GM23338 (cell line): ENCODE data around the gene NME3. TPM values are rescaled to one million over a fixed set of nuclear protein-coding genes. Genes with fewer than 3 reads are reported as not detected.

Experiments used
- ATAC-seq: fragments of 200-7000 bp; cut with Tn5 transposase; 3 replicates; pipeline ENCODE4 v1.9.1; 2020
- DNase-seq: peaks from one replicate; pipeline ENCODE4 v3.0.0-alpha.2; 2015; ENCODE audit warnings: low spot score
- H2AFZ ChIP-seq: fragments of 200-600 bp; sonication (generic); 2 replicates; pipeline ENCODE4 v1.8.0; 2016; ENCODE audit warnings: antibody characterized with exemption, mild to moderate bottlenecking, moderate library complexity
- H3F3A ChIP-seq: fragments of 200-600 bp; sonication (generic); replicated peaks from 2 replicates; pipeline ENCODE4 v1.8.0; 2017; ENCODE audit warnings: antibody characterized with exemption, mixed run types, low read depth
- H3K27ac ChIP-seq: fragments of 200-600 bp; sonication (generic); 2 replicates; pipeline ENCODE4 v1.6.1; 2016; ENCODE audit warnings: low read depth
- H3K27me3 ChIP-seq: fragments of 200-600 bp; sonication (generic); 2 replicates; pipeline ENCODE4 v1.8.0; 2016; ENCODE audit warnings: mild to moderate bottlenecking, mixed run types, moderate library complexity; ENCODE audit not compliant: insufficient read depth
- H3K36me3 ChIP-seq: fragments of 200-600 bp; sonication (generic); 2 replicates; pipeline ENCODE4 v1.8.0; 2016; ENCODE audit warnings: mild to moderate bottlenecking; ENCODE audit not compliant: insufficient read depth
- H3K4me1 ChIP-seq: fragments of 200-600 bp; sonication (generic); 2 replicates; pipeline ENCODE4 v1.8.0; 2016; ENCODE audit warnings: mild to moderate bottlenecking, moderate library complexity; ENCODE audit not compliant: insufficient read depth
- H3K4me2 ChIP-seq: fragments of 200-600 bp; sonication (generic); 2 replicates; pipeline ENCODE4 v1.7.1; 2017; ENCODE audit warnings: mixed run types
- H3K4me3 ChIP-seq: fragments of 200-600 bp; sonication (generic); 2 replicates; pipeline ENCODE4 v1.6.1; 2016; ENCODE audit warnings: mixed run types
- H3K79me2 ChIP-seq: fragments of 200-600 bp; sonication (generic); replicated peaks from 2 replicates; pipeline ENCODE4 v1.8.0; 2017; ENCODE audit warnings: mild to moderate bottlenecking; ENCODE audit not compliant: insufficient read depth
- H3K9me2 ChIP-seq: fragments of 200-600 bp; sonication (generic); 2 replicates; pipeline ENCODE4 v1.8.0; 2017; ENCODE audit not compliant: insufficient read depth
- H4K20me1 ChIP-seq: fragments of 200-600 bp; sonication (generic); replicated peaks from 2 replicates; pipeline ENCODE4 v1.8.0; 2017; ENCODE audit warnings: mild to moderate bottlenecking; ENCODE audit not compliant: insufficient read depth
- H3K27ac Mint-ChIP-seq: 2 replicates; pipeline ENCODE4 v1.8.0; 2020; ENCODE audit warnings: inconsistent platforms, mild to moderate bottlenecking, moderate library complexity, mixed read lengths
- H3K27me3 Mint-ChIP-seq: 3 replicates; pipeline ENCODE4 v1.8.0; 2022; ENCODE audit warnings: low read depth, mild to moderate bottlenecking, moderate library complexity, mixed read lengths, inconsistent platforms; ENCODE audit not compliant: insufficient read depth, poor library complexity
- H3K36me3 Mint-ChIP-seq: 3 replicates; pipeline ENCODE4 v1.8.0; 2021; ENCODE audit warnings: low read depth, mild to moderate bottlenecking, inconsistent platforms, moderate library complexity, mixed read lengths
- H3K4me1 Mint-ChIP-seq: 3 replicates; pipeline ENCODE4 v1.8.0; 2020; ENCODE audit warnings: mild to moderate bottlenecking, inconsistent platforms, mixed read lengths
- H3K4me3 Mint-ChIP-seq: 3 replicates; pipeline ENCODE4 v1.8.0; 2021; ENCODE audit warnings: moderate library complexity, mild to moderate bottlenecking, inconsistent platforms, mixed read lengths
- H3K9me3 Mint-ChIP-seq: 3 replicates; pipeline ENCODE4 v1.8.0; 2020; ENCODE audit warnings: moderate library complexity, mild to moderate bottlenecking, inconsistent platforms, mixed read lengths
- CREB1 ChIP-seq: fragments of 250-450 bp; sonication (Bioruptor Pico); IDR thresholded peaks from 2 replicates; pipeline ENCODE4 v1.5.0; 2020; ENCODE audit warnings: low read depth, mild to moderate bottlenecking, moderate library complexity
- ETS1 ChIP-seq: IDR thresholded peaks from 2 replicates; pipeline ENCODE4 v1.6.1; 2016; ENCODE audit warnings: antibody characterized with exemption
- EZH2 ChIP-seq: fragments of 200-600 bp; sonication (generic); IDR thresholded peaks from one replicate; pipeline ENCODE4 v1.8.0; 2017; ENCODE audit warnings: antibody characterized with exemption, mild to moderate bottlenecking, low read depth; ENCODE audit not compliant: unreplicated experiment
- EZH2phosphoT487 ChIP-seq: fragments of 200-600 bp; sonication (generic); IDR thresholded peaks from one replicate; pipeline ENCODE4 v1.8.1; 2018; ENCODE audit warnings: antibody characterized with exemption; ENCODE audit not compliant: unreplicated experiment
- JUNB ChIP-seq: IDR thresholded peaks from one replicate; pipeline ENCODE4 v1.6.1; 2016; ENCODE audit warnings: antibody characterized with exemption; ENCODE audit not compliant: unreplicated experiment
- NANOG ChIP-seq: IDR thresholded peaks from 2 replicates; pipeline ENCODE4 v1.6.1; 2016; ENCODE audit warnings: antibody characterized with exemption, borderline replicate concordance
- POLR2AphosphoS5 ChIP-seq: IDR thresholded peaks from 2 replicates; pipeline ENCODE4 v1.6.1; 2016; ENCODE audit warnings: antibody characterized with exemption, low read depth
- STAT1 ChIP-seq: IDR thresholded peaks from one replicate; pipeline ENCODE4 v1.6.1; 2016; ENCODE audit warnings: antibody characterized with exemption; ENCODE audit not compliant: unreplicated experiment
- ZNF114 ChIP-seq: fragments of 250-450 bp; sonication (Bioruptor Pico); IDR thresholded peaks from 2 replicates; pipeline ENCODE4 v1.5.0; 2020; ENCODE audit warnings: mild to moderate bottlenecking, moderate library complexity
- polyA plus RNA-seq: library from polyadenylated mRNA; unstranded; fragments of >200 nt; fragmentation: Nextera tagmentation; extraction: Ambion mirVana; gene quantifications from 2 replicates; pipeline ENCODE4 v1.2.1, GENCODE V29; 2016
- total RNA-seq: library from RNA; depleted of rRNA; stranded (reverse); fragments of >200 nt; shearing (Covaris generic); gene quantifications from 2 replicates; pipeline ENCODE4 v1.2.3, GENCODE V29; 2014
- TF ChIP-seq, protein P1 (sequence below), 2 experiments: fragments of 200-600 bp in 1 of 2; sonication (generic) in 1 of 2; conservative IDR thresholded peaks; 2 replicates each; pipeline versions ENCODE4 v1.5.1 to v1.6.1; 2016 to 2017; ENCODE audit warnings: antibody characterized with exemption in 2 of 2, low read depth in 2 of 2, mild to moderate bottlenecking in 2 of 2, moderate library complexity in 1 of 2

NME3 gene
- total and polyA plus RNA-seq, 2 experiments from 2014 or later: 95.3 to 130 TPM

DNA sequence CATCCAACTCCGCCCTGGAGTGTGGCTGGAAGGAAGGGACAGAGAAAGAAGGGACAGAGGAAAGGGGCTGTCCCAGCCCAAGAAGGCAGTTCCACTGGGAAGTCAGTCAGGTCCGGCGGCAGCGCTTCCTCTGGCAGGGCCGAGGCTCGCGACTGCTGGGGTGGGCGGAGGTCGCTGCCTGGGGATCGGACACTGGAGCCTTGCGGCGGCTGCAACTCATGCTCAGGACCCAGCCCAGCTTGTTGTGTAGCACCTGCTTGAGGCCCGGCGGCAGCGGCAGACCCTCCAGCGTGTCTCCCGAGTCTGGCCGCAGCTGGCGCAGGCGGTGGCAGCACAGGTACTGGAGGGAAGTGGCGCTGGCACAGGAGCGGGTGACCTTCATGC lies 5.6 kb upstream of the NME3 start:
- H3K36me3 ChIP-seq: no peaks in the 10 kb centered on the region
- H2AFZ ChIP-seq: no peak overlapping the region
- peaks cover 15% of the 10 kb centered on the region for H3K79me2 ChIP-seq
- Mint-ChIP-seq H3K4me1 (peaks cover 7% of the 10 kb centered on the region), H3K9me3 (peaks cover 11% of the 10 kb centered on the region; the same call in 2 of the 3 replicates), H3K4me3 (no peak overlapping the region), H3K27me3 (peaks cover 30% of the 10 kb centered on the region), H3K36me3 (peaks cover 18% of the 10 kb centered on the region), H3K27ac (no peak overlapping the region)
- TF ChIP-seq, protein P1, sequence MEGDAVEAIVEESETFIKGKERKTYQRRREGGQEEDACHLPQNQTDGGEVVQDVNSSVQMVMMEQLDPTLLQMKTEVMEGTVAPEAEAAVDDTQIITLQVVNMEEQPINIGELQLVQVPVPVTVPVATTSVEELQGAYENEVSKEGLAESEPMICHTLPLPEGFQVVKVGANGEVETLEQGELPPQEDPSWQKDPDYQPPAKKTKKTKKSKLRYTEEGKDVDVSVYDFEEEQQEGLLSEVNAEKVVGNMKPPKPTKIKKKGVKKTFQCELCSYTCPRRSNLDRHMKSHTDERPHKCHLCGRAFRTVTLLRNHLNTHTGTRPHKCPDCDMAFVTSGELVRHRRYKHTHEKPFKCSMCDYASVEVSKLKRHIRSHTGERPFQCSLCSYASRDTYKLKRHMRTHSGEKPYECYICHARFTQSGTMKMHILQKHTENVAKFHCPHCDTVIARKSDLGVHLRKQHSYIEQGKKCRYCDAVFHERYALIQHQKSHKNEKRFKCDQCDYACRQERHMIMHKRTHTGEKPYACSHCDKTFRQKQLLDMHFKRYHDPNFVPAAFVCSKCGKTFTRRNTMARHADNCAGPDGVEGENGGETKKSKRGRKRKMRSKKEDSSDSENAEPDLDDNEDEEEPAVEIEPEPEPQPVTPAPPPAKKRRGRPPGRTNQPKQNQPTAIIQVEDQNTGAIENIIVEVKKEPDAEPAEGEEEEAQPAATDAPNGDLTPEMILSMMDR (conservative IDR thresholded peaks at IDR 0.05; ENCODE audit: low read depth in 2 of 2): no peak
- TF ChIP-seq NANOG (no peak), POLR2AphosphoS5 (no peak), CREB1 (CRISPR knock-in tag) (no peak), STAT1 (no peak), ZNF114 (CRISPR knock-in tag) (no peak), ETS1 (no peak), JUNB (no peak)
- H3K4me3 ChIP-seq: no peak overlapping the region
- DNase-seq (no peak), ATAC-seq (no peak)
- H3K4me1 ChIP-seq: peaks cover 4% of the 10 kb centered on the region; the same call in 1 of the 2 replicates
- peaks cover 13% of the 10 kb centered on the region; the same call in 1 of the 2 replicates for H4K20me1 ChIP-seq
- no peak overlapping the region for H3K27ac ChIP-seq
- H3F3A ChIP-seq: peaks cover 10% of the 10 kb centered on the region; the same call in 1 of the 2 replicates
- H3K27me3 ChIP-seq: no peaks in the 10 kb centered on the region
- no peak overlapping the region for H3K4me2 ChIP-seq
- H3K9me2 ChIP-seq: no peaks in the 10 kb centered on the region

DNA sequence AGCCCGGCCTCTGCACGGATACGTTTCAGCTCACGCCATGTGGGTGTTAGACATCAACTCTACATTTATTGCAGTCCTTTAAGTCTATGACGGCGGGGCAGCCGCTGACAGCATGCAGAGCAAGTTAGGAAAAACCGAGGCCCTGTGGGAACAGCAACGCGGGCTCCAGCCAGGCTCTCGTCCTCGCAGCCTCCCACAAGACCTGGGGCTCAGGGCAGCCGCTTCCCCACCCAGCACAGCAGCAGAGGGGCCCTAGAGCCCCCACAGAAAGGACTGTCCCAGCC lies 5.3 kb upstream of the NME3 start:
- Mint-ChIP-seq H3K4me1 (peaks cover 7% of the 10 kb centered on the region), H3K36me3 (peaks cover 20% of the 10 kb centered on the region), H3K27ac (no peak overlapping the region), H3K27me3 (peaks cover 29% of the 10 kb centered on the region), H3K4me3 (no peak overlapping the region), H3K9me3 (peaks cover 9% of the 10 kb centered on the region; the same call in 2 of the 3 replicates)
- Histone ChIP-seq H2AFZ (no peak overlapping the region), H3K4me2 (no peak overlapping the region), H3K79me2 (peaks cover 15% of the 10 kb centered on the region), H3K9me2 (no peaks in the 10 kb centered on the region), H4K20me1 (peaks cover 13% of the 10 kb centered on the region; the same call in 1 of the 2 replicates), H3F3A (peaks cover 10% of the 10 kb centered on the region; the same call in 1 of the 2 replicates), H3K27ac (no peak overlapping the region), H3K4me1 (peaks cover 4% of the 10 kb centered on the region; the same call in 1 of the 2 replicates), H3K36me3 (no peaks in the 10 kb centered on the region), H3K27me3 (no peaks in the 10 kb centered on the region), H3K4me3 (no peak overlapping the region)
- DNase-seq: no peak
- TF ChIP-seq ETS1 (no peak), NANOG (no peak), STAT1 (no peak), CREB1 (CRISPR knock-in tag) (no peak), EZH2phosphoT487 (no peak), EZH2 (no peak)
- no peak for ATAC-seq
